HFF-Myc (cell line): ENCODE measurements around the gene PDXDC1.
A peak's percentile ranks its signal among the peaks of the same experiment; 100 is the strongest.
"Not testable (repeated sequence)": the region's sequence is repeated elsewhere in the genome, so short reads cannot be mapped to it uniquely, and the experiment has no call there.

ENCODE experiments used
- DNase-seq: peaks from one replicate; pipeline ENCODE4 v3.0.0-alpha.2; 2011; ENCODE audit warnings: low read depth; ENCODE audit errors: extremely low read depth
- H3K4me3 ChIP-seq: replicated peaks from 2 replicates; pipeline ENCODE4 v1.5.1; 2011; ENCODE audit warnings: low read depth, mild to moderate bottlenecking, control low read depth, low read length
- TF ChIP-seq, protein P1 (sequence below): IDR thresholded peaks from 2 replicates; pipeline ENCODE4 v1.5.1; 2012; ENCODE audit warnings: mild to moderate bottlenecking, low read depth, low read length, control low read depth; ENCODE audit errors: missing control alignments

Gene PDXDC1

DNA sequence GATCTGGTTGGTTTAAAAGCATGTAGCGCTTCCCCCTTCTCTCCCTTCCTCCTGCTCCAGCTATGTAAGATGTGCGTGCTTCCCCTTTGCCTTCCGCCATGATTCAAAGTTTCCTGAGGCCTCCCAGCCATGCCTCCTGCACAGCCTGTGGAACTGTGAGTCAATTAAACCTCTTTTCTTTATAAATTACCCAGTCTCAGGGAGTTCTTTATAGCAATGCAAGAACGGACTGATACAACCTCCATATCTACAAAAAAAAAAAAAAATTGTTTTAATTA is 16.6 kb upstream of the PDXDC1 start:
- no peak for DNase-seq
- TF ChIP-seq, protein P1, sequence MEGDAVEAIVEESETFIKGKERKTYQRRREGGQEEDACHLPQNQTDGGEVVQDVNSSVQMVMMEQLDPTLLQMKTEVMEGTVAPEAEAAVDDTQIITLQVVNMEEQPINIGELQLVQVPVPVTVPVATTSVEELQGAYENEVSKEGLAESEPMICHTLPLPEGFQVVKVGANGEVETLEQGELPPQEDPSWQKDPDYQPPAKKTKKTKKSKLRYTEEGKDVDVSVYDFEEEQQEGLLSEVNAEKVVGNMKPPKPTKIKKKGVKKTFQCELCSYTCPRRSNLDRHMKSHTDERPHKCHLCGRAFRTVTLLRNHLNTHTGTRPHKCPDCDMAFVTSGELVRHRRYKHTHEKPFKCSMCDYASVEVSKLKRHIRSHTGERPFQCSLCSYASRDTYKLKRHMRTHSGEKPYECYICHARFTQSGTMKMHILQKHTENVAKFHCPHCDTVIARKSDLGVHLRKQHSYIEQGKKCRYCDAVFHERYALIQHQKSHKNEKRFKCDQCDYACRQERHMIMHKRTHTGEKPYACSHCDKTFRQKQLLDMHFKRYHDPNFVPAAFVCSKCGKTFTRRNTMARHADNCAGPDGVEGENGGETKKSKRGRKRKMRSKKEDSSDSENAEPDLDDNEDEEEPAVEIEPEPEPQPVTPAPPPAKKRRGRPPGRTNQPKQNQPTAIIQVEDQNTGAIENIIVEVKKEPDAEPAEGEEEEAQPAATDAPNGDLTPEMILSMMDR = no peak
- H3K4me3 ChIP-seq = no peak overlapping the region

DNA sequence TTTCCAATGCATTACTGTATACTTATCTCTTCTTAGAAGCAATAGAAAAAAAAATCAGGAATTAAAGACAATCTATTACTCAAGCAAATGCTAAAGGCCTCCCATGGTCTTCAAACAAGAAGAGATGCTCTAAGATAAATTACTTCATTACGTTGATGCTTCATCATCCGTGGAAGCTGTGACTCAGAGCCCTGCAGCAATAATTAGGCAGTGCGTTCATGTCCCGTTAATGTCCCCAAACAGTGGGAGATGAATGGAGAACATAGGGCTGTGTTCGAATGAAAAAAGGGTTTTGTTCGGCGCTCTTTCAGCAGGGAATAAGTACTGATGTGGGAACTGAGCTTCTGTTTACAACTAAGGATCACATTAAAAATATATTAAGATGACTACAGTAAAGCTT is 15.9 kb upstream of the PDXDC1 start:
- DNase-seq = no peak
- no peak overlapping the region for H3K4me3 ChIP-seq
- TF ChIP-seq, protein P1 = no peak

DNA sequence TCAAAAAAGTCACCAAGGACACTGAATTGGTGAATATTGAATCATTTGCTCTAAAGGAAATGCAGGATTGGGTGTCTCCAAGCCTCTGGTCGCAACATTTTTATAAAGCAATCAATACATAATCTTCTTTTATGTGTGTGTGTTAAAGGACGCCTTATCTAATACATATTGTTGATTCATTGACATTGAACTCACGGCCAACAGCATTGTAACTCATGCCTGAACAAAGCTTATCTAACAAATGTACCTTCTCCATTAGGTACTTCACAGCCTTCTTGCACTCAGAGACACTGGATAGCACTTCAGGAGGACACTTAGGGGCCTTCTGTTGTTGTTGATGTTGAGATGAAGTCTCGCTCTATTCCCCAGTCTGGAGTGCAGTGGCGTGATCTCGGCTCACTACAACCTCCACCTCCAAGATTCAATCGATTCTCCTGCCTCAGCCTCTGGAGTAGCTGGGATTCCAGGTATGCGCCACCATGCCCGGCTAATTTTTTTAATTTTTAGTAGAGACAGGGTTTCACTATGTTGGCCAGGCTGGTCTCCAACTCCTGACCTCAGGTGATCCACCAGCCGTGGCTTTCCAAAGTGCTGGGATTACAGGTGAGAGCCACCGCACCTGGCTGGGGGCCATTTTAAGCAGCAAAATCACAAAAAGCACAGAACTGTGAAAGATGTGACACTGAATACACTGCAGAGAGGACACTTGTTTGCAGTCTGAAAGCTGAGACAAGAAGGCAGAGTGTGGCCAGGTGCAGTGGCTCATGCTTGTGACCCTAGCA is 13.2 kb upstream of the PDXDC1 start:
- no peak for DNase-seq
- no peak overlapping the region for H3K4me3 ChIP-seq
- TF ChIP-seq, protein P1 = no peak

DNA sequence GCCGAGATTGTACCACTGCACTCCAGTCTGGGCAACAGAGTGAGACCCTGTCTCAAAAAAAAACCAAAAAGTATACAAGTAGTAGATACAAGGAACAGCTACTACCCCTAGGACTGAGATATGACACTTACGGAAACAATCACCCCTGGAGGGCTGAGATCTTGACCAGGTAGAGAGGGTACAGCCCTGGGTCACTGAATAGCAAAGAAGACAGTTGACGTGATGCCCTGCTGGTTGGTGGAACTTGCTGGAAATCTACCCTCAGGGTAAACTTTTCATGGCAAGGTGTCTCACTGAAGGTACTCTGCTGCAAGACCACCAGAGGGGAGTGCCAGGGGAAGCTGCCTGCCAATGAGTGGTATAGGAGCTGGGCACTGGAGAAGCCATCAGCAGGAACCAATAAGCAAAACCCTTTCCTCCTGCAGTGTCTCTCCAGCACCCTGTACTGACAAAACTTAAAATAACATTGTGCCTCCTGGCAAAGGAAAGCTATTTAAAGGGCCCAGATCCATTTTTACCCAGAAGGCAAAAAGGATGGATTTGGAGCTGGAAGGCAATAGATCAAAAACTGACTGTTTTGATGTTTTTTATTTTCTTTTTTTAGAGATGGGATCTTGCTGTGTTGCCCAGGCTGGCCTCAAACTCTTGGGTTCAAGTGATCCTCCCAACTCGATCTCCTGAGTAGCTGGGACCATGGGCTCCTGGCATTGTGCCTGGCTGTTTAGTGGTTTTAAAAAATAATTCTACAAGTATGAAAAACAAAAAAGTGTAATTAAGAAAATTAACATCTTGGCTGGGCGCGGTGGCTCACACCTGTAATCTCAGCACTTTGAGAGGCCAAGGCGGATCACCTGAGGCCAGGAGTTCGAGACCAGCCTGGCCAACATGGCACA is 11.3 kb upstream of the PDXDC1 start:
- TF ChIP-seq, protein P1 = no peak
- no peak for DNase-seq
- H3K4me3 ChIP-seq = no peak overlapping the region

DNA sequence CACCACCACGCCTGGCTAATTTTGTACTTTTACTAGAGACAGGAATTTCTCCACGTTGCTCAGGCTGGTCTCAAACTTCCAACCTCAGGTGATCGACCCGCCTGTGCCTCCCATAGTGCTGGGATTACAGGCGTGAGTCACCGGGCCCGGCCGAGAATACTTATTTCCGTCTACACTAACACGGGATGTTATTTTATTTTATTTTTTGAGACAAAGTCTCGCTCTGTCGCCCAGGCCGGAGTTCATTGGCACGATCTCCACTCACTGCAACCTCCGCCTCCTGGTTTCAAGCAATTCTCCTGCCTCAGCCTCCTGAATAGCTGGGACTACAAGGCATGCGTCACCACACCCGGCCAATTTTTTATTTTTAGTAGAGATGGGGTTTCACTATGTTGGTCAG is 9.5 kb upstream of the PDXDC1 start:
- TF ChIP-seq, protein P1 = no peak
- no peak for DNase-seq
- no peak overlapping the region for H3K4me3 ChIP-seq

DNA sequence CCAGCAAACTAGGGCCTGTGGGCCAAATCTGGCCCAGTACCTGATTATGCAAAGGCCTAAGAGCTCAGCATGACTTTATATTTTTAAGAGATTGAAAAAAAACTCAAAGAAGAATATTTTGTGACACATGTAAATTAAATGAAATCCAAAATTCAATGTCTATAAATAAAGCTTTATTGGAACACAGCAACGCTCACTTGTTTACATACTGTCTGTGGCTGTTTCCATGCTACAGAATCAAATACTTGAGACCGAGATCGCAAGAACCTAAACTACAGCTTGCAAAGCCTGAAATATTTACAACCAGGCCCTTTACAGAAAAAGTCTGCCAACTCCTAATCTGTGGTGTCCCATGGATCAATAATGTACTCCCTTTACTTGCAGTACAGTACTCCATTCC is 5.0 kb upstream of the PDXDC1 start:
- not testable (repeated sequence) for H3K4me3 ChIP-seq, DNase-seq

DNA sequence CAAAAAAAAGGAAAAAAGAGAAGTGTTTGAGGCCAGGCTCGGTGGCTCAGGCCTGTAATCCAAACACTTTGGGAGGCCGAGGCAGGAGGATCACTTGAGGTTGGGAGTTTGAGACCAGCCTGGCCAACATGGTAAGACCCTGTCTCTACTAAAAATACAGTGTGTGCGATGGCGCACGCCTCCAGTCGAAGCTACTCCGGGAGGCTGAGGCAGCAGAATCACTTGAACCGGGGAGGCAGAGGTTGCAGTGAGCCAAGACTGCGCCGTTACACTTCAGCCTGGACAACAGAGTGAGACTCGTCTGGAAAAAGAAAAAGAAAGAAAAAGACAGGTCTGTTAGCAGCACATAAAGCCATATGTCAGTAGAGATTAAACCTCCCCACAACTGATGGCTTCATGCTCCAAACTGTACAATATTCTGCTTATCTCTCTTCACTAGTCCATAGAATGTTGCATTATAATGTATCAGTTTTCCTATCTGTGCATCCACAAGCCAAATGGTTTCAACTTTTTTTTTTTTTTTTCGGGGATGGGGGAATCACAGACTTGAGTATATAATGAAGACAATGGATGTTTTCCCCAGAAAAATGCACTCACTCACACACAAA is 3.1 kb upstream of the PDXDC1 start:
- not testable (repeated sequence) for DNase-seq, H3K4me3 ChIP-seq

DNA sequence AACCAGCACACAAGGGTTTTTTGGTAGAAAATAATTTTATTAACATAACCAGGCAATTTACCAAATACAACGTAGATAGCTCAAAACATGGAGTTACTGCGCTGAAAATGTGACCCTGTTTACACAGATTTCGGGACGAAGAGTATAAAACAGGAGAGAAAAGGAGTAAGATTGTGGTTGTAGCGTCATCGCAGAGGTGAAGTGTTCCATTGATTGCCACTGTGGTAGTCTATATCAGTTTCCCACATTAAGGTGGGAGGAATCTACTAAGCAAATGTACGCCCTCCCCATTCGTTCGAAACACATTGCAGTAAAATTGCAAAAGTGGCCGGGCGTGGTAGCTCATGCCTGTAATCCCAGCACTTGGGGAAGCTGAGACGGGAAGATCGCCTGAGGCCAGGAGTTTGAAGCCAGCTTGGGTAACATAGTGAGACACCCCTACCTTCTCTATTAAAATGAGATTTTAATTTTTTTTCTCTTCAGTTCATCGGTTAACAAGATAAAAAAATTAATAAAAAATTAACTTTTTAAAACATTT is 972 bp upstream of the PDXDC1 start:
- peak overlapping the region; percentile 85 for H3K4me3 ChIP-seq
- DNase-seq = not testable (repeated sequence)

DNA sequence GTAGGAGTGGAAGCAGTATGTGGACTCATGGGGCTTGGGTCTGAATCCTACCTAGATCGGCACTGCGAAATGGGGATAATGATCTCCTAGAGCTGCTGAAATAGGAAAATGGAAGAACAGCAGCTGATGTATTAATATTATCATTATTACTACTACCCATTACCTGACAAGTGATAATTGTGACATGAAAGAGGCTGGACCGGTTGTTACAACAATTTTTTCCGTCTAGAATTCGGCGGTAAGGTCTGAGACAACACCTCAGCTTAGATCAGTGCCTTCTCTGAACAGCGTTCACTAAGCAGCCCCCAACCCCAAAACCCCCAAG is 533 bp upstream of the PDXDC1 start:
- DNase-seq = not testable (repeated sequence)
- peak overlapping the region; percentile 85 for H3K4me3 ChIP-seq

DNA sequence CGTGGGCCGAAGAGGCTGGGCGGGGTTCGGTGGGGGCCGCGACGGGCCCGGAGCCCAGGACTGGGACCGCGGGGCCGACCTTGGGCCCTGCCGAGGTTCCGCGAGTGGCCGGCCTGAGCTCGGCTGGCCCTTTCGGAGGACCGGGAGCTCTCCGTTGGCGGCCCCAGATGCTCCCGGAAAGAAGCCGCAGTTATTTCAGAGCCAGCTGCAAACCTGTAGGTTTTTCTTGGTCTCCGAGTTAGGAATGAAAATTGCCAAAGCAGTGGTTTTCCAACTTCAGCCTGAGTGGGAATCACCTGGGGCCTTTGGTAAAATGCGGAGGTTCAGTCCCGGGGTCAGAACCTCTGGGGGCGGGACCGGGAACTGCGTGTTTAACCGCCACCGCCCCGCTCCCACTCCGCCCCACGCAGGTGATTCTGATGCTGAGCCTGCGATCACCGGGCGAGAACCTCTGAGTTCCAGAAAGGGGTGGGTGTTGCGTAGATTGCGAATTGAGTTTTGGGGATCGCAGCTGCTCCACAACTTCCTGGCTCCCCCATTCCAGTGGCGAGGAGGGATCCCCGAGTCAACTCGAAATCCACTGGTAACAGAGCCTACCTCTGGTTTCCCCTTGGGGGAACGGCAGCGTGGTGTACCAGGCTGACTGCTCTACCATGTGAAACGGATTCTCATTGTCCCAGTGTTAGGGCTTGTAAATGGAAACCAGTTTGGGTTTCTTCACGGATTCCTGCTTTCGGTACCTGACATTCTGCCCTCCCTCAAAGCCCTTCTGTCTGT is 780 bp downstream of the PDXDC1 start:
- DNase-seq = not testable (repeated sequence)

More for the DNA sequence above, 780 bp downstream of the PDXDC1 start:
- peak overlapping the region; percentile 85 for H3K4me3 ChIP-seq
